HCT116 (cell line): ENCODE data around the gene SYNC. TPM values are rescaled to one million over a fixed set of nuclear protein-coding genes. Genes with fewer than 3 reads are reported as not detected.

ENCODE experiments used
- ATAC-seq: fragments of 200-7000 bp; cut with Tn5 transposase; 2 replicates; pipeline ENCODE4 v1.9.1; 2020; ENCODE audit warnings: mild to moderate bottlenecking, moderate library complexity
- BruUV-seq: library from RNA; stranded (reverse); fragments of 400-500 nt; replicated peaks from 2 replicates; lab custom pipeline; 2021; lab: Mats Ljungman, UMichigan
- CTCF ChIA-PET: fragments of 300-600 bp; sonication (Branson Sonifier 250); formaldehyde crosslinking; loops from one replicate; lab custom pipeline; 2021; ENCODE audit warnings: antibody characterized with exemption; lab: Charles Lee
- POLR2A ChIA-PET: fragments of 300-600, 350-600 bp; sonication (Branson Sonifier 250); formaldehyde crosslinking; loops from one replicate; lab custom pipeline; 2021; ENCODE audit warnings: antibody characterized with exemption; lab: Charles Lee
- RAD21 ChIA-PET, 2 experiments: fragments of 300-600 bp; sonication (Branson Sonifier 250); formaldehyde crosslinking; loops; one replicate each; lab custom pipeline; 2023; ENCODE audit warnings: low total read pairs in 2 of 2; ENCODE audit not compliant: uncharacterized antibody in 2 of 2, unreplicated experiment in 2 of 2, low non-redundant PET in 1 of 2; lab: Charles Lee
- DNase-seq: peaks from one replicate; pipeline ENCODE4 v3.0.0-alpha.2; 2010; ENCODE audit warnings: low read depth, low spot score
- H2AFZ ChIP-seq: fragments of 200-600 bp; shearing (Covaris generic), sonication (generic); 2 replicates; pipeline ENCODE4 v1.6.1; 2017; ENCODE audit warnings: low read depth, mixed run types, mixed read lengths, antibody characterized with exemption, low read length; ENCODE audit not compliant: poor library complexity, severe bottlenecking
- H3K27ac ChIP-seq: 2 replicates; pipeline ENCODE4 v1.5.1; 2012; ENCODE audit warnings: low read depth, low read length
- H3K27me3 ChIP-seq: fragments of 200-600 bp; sonication (generic); 2 replicates; pipeline ENCODE4 v1.6.1; 2016; ENCODE audit warnings: mixed run types, low read length, mixed read lengths; ENCODE audit not compliant: insufficient read depth
- H3K36me3 ChIP-seq, 2 experiments: fragments of 200-500 bp in 1 of 2; fragments of 200-600 bp in 1 of 2; sonication (Bioruptor generic) in 1 of 2; sonication (generic) in 1 of 2; 2 replicates each; pipeline versions ENCODE4 v1.5.1 to v1.6.1; 2014 to 2016; ENCODE audit warnings: low read length in 2 of 2, inconsistent platforms in 1 of 2, mixed read lengths in 1 of 2, mixed run types in 1 of 2; ENCODE audit not compliant: insufficient read depth in 2 of 2, control insufficient read depth in 1 of 2
- H3K4me1 ChIP-seq, 2 experiments: fragments of 200-600 bp in 1 of 2; sonication (generic) in 1 of 2; 2 replicates each; pipeline versions ENCODE4 v1.5.1 to v1.6.1; 2012 to 2017; ENCODE audit warnings: low read length in 2 of 2, inconsistent platforms in 1 of 2, mild to moderate bottlenecking in 1 of 2, mixed read lengths in 1 of 2, mixed run types in 1 of 2, moderate library complexity in 1 of 2; ENCODE audit not compliant: insufficient read depth in 2 of 2, control insufficient read depth in 1 of 2
- H3K4me2 ChIP-seq: fragments of 200-600 bp; sonication (generic); 2 replicates; pipeline ENCODE4 v1.6.1; 2017; ENCODE audit warnings: mixed run types, low read length, mixed read lengths
- H3K4me3 ChIP-seq, 2 experiments: fragments of 200-600 bp in 1 of 2; sonication (generic) in 1 of 2; replicated peaks in 1 of 2; 2 replicates each; pipeline ENCODE4 v1.5.1; 2011 to 2016; ENCODE audit warnings: low read length in 2 of 2, control low read depth in 1 of 2, low read depth in 1 of 2, mild to moderate bottlenecking in 1 of 2, mixed read lengths in 1 of 2, mixed run types in 1 of 2
- H3K79me2 ChIP-seq: fragments of 200-600 bp; sonication (generic); 2 replicates; pipeline ENCODE4 v1.6.1; 2017; ENCODE audit warnings: mild to moderate bottlenecking, mixed run types, low read length, moderate library complexity, mixed read lengths; ENCODE audit not compliant: insufficient read depth
- H3K9ac ChIP-seq: fragments of 200-600 bp; sonication (generic); 2 replicates; pipeline ENCODE4 v1.6.1; 2016; ENCODE audit warnings: low read length, mixed read lengths
- H3K9me2 ChIP-seq: fragments of 200-600 bp; sonication (generic), shearing (Covaris generic); 2 replicates; pipeline ENCODE4 v1.6.1; 2017; ENCODE audit warnings: mixed run types, mild to moderate bottlenecking, moderate library complexity; ENCODE audit not compliant: insufficient read depth
- H3K9me3 ChIP-seq, 2 experiments: fragments of 200-500 bp in 1 of 2; fragments of 200-600 bp in 1 of 2; sonication (Bioruptor generic) in 1 of 2; sonication (generic) in 1 of 2; 2 replicates each; pipeline ENCODE4 v1.6.1; 2014 to 2017; ENCODE audit warnings: low read length in 2 of 2, mixed read lengths in 2 of 2, inconsistent platforms in 1 of 2, low read depth in 1 of 2, mild to moderate bottlenecking in 1 of 2, mixed run types in 1 of 2, moderate library complexity in 1 of 2; ENCODE audit not compliant: control insufficient read depth in 1 of 2, insufficient read depth in 1 of 2
- H4K20me1 ChIP-seq: fragments of 200-600 bp; sonication (generic), shearing (Covaris generic); 2 replicates; pipeline ENCODE4 v1.6.1; 2017; ENCODE audit warnings: mixed run types, mild to moderate bottlenecking, moderate library complexity; ENCODE audit not compliant: insufficient read depth
- CTCF ChIP-seq, 3 experiments: fragments of 200-600 bp in 1 of 3; sonication (generic) in 1 of 3; IDR thresholded peaks in 2 of 3; conservative IDR thresholded peaks in 1 of 3; 2 replicates each; pipeline ENCODE4 v1.5.1; 2012 to 2017; ENCODE audit warnings: low read depth in 2 of 3, low read length in 2 of 3, antibody characterized with exemption in 1 of 3, borderline replicate concordance in 1 of 3, control low read depth in 1 of 3, mild to moderate bottlenecking in 1 of 3, mixed read lengths in 1 of 3, mixed run types in 1 of 3, moderate library complexity in 1 of 3; ENCODE audit not compliant: insufficient read depth in 1 of 3
- EZH2 ChIP-seq: fragments of 200-600 bp; sonication (generic); IDR thresholded peaks from 2 replicates; pipeline ENCODE4 v1.6.1; 2017; ENCODE audit warnings: antibody characterized with exemption, mixed run types
- MAX ChIP-seq: IDR thresholded peaks from 2 replicates; pipeline ENCODE4 v1.6.1; 2012
- RAD21 ChIP-seq: IDR thresholded peaks from 2 replicates; pipeline ENCODE4 v1.6.1; 2012; ENCODE audit warnings: low read depth, mild to moderate bottlenecking
- REST ChIP-seq: IDR thresholded peaks from 2 replicates; pipeline ENCODE4 v1.6.1; 2012; ENCODE audit warnings: low read depth
- SRF ChIP-seq: IDR thresholded peaks from 2 replicates; pipeline ENCODE4 v1.6.1; 2012; ENCODE audit warnings: low read depth
- YY1 ChIP-seq: IDR thresholded peaks from 2 replicates; pipeline ENCODE4 v1.6.1; 2011; ENCODE audit warnings: low read length, low read depth, moderate library complexity, mild to moderate bottlenecking; ENCODE audit not compliant: insufficient replicate concordance; ENCODE audit errors: extremely low read depth
- ZNF274 ChIP-seq: fragments of 200-500 bp; sonication (Bioruptor generic); IDR thresholded peaks from 2 replicates; pipeline ENCODE4 v1.6.1; 2014; ENCODE audit warnings: mild to moderate bottlenecking, low read depth, low read length, inconsistent platforms
- intact Hi-C: fragments of 100-400 bp; cut with micrococcal nuclease; formaldehyde crosslinking; loops from 2 replicates; pipeline ENCODE4 v1.10.0; 2022
- total RNA-seq: library from RNA; stranded (reverse); gene quantifications from one replicate; pipeline ENCODE4 v1.2.1, GENCODE V29; 2021; ENCODE audit not compliant: unreplicated experiment

The SYNC gene
- total RNA-seq, 1 experiment from 2014 or later: 1.3 TPM

- Histone ChIP-seq H3K9me3 (no peaks in the 10 kb centered on the region), H3K9ac (no peak overlapping the region), H3K4me2 (no peak overlapping the region), H2AFZ (no peak overlapping the region), H3K79me2 (no peaks in the 10 kb centered on the region), H4K20me1 (no peaks in the 10 kb centered on the region), H3K27ac (no peak overlapping the region), H3K36me3 (peaks cover 40 to 60% of the 10 kb centered on the region in 2 experiments), H3K27me3 (no peaks in the 10 kb centered on the region), H3K4me1 (no peaks in the 10 kb centered on the region), H3K9me2 (no peaks in the 10 kb centered on the region), H3K4me3 (no peak overlapping the region)
- no peak for ATAC-seq
- POLR2A ChIA-PET: no interaction called here
- DNase-seq: no peak
- no TSS peak for BruUV-seq
- TF ChIP-seq EZH2: no peak
- TF ChIP-seq REST: no peak
- TF ChIP-seq MAX: no peak
- TF ChIP-seq CTCF (IDR thresholded peaks at IDR 0.05 in 2 of 3, conservative IDR thresholded peaks at IDR 0.05 in 1 of 3; ENCODE audit: borderline replicate concordance in 1 of 3, insufficient read depth in 1 of 3, low read depth in 2 of 3, low read length in 2 of 3): no peak
- TF ChIP-seq RAD21: no peak
- TF ChIP-seq SRF: no peak
- TF ChIP-seq YY1: no peak
- TF ChIP-seq ZNF274: no peak
- RAD21 ChIA-PET: no interaction called here
- CTCF ChIA-PET: no interaction called here
- intact Hi-C loops: no loop called here
These were observed 18.3 kb downstream of the SYNC start for GRCh38 chr1:32684167-32684811.
